NCI-H2171 treated with DMSO at 0.1 percent for 48 hours (cell line): ENCODE results near the gene FBXW8.

Experiments
- DNase-seq: peaks from one replicate; lab custom pipeline; 2025; lab: John Stamatoyannopoulos, UW

Gene FBXW8

DNA sequence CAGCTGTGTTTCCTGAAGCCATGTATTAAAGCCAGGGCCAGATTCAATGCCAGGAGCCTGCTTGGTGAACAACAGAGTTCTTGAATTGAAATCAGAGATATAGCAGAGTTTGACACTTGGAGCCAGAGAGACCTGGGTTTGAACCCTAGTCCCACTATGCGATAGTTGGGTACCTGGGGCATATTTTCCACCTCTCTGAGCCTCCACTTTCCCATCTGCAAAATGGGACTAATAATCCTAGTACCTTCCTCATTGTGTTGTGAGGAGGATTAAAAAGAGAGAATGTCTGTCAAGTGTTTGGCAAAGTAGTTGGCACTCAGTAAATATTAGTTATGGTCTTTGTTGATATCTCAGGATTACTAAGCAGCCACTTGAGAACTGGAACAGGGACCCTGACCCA lies 23.5 kb upstream of the FBXW8 start:
- DNase-seq: no peak

DNA sequence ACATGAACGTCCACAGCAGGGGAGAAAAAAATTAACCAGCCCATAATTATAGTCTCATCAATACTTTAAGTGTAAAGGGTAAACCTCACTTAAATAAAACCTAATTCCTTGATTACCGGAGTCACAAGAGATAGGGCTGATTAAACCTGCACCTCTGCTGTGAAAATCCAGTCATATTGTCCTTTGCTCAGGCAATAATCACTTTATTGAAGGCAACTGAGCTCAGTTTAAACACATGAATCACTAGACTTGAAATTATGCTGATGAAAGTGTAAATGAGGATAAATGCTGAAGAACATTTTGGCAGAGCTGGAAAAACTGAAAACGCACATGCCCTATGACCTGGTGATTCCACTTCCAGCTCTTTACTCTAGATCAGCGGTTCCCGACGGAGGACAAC lies 22.9 kb upstream of the FBXW8 start:
- no peak for DNase-seq

DNA sequence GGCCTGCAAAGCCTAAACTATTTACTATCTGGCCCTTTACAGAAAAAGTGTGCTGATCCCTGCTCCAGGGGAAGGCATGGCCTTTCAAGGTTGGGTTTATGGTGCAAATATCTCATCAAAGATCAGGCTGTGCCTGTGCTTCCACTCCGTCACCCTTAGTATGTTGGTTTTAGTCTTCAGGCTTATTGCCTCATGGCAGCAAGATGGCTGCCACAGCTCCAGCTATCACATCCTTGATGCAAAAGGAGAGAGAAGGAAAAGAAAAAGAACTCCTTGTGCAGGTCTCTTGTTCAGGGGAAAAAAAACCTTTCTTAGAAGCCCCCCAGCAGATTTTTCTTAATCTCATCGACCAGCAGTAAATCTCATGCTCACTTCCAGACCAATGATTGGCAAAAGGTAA lies 20.4 kb upstream of the FBXW8 start:
- DNase-seq: no peak

DNA sequence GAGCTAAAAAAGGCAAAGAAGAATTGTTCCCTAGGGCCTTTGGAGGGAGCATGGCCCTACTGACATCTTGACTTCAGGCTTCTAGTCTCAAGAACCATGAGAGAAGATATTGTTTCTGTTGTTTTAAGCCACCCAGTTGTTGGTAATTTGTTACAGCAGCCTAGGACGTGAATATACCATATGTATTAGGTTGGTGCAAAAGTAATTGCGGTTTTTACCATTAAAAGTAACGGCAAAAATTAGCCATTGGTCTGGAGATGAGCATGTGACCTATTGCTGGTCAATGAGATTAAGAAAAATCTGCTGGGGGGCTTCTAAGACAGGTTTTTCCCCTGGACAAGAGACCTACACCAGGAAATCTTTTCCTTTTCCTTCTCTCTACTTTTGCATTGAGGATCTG lies 19.7 kb upstream of the FBXW8 start:
- no peak for DNase-seq

DNA sequence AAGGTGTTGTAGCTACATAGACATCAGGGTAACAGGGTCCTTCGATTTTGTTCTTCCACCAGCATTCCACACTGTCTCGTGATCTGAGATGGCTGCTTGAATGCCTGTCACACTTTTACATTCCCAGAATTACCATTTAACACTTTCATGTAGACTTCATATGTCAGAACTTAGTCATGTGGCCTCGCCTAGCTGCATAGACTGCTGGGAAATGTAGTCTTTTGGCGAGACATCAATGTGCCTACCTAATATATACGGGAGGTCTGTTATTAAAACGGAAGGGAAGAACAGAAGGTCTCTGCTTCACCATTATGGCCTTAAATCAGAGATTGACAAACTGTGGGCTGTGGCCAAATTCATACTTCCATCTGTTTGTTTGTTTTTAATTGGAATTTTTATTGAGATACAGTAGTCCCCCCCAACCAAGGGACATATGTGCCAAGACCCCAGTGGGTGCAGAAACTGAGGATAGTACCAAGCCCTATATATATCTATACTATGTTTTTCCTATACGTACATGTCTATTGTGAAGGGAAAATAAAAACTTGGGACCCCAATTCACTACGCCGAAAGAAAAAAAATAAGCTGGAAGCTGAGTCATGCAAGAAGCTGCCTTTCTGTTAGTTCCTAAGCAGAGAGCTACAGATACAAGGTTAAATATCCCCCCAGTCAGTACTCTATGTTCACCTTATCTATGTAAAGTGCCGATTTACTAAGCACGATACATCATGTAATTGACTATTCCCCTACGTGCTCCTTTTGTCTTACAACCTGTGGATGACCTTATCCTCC lies 18.2 kb upstream of the FBXW8 start:
- DNase-seq: peak; percentile 17

DNA sequence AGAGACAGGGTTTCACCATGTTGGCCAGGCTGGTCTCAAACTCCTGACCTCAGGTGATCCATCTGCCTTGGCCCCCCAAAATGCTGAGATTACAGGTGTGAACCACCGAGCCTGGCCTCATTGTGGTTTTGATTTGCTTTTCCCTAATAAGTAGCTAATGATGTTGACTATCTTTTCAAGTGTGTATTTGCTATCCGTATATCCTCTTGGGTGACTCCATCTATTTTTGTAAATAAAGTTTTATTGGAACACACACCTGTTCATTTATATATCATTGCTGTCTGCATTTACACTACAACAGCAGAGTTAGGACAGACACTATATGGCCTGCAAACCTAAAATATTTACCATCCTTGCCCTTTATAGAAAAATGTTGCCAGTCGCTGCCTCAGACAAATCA lies 15.8 kb upstream of the FBXW8 start:
- no peak for DNase-seq

DNA sequence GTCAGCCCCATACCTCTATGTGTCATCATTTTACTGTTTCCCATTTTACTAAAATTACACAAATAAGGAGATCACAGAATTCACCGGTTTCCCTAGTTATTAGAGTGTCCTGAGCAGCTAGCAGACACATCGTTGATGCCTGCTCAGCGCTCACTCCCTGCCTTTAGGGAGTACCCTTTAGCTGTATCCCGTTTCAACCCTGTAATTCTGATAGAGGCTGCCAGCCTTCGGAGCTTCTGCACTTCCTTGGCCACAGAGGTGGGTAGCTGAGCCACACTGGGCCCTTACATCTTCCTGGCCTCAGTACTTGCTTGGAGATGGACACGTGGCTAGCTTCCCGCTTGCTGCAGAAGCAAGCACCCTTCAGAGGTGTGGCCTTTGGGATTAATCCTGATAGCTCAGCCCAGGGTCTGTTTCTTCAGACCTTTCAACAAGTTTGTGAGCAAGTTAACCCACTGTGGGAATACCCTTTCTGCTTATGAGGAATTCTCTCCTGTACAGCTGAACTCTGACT lies 14.3 kb upstream of the FBXW8 start:
- no peak for DNase-seq

DNA sequence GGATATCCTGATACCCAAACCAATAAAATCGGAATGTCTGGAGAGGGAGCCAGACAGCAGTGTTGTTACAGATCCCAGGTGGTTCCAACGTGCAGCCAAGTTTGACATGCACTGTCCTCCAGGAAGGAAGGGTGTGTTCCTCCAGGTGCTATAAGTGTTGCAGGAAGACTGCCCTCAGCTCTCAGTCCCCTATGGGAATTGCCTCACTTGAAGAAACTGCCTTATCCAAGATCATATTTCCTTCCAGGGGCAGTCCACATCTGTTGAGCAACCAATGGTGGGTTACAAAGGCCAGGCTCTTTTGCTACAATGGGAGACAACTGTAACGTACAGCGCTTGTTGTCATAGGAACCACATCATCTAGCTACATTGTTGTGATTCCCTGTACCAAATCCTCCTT lies 13.3 kb upstream of the FBXW8 start:
- no peak for DNase-seq

DNA sequence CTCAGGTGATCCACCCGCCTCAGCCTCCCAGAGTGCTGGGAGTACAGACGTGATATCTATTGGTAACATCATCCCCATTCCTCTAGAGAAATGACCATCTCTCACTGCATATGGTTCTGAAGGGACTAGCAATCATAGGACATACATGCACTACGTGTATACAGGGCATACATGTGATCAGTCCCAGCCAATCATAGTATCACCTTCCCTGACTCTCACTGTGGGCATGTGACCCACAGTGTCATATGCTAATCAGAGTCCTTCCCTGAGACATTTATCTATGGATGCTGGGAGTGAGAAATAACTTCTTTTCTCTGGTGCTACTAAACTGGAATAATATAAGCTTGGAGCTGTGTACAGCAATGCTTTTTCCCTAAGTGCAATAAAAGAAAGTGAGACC lies 12.1 kb upstream of the FBXW8 start:
- DNase-seq: no peak

DNA sequence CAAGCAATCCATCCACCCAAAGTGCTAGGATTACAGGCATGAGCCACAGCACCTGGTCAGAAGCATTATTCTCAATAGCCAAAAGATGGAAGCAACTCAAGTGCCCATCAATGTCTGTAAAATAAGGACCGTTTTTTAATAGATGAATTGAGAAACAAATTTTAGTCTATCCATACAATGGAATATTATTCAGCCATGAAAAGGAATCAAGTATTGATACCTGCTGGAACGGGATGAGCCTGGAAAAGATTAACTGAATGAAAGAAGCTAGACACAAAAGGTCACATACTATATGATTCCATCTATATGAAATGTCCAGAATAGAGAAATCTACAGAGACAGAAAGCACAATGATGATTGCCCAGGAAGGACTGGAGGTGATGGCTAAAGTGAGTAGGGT lies 9.1 kb upstream of the FBXW8 start:
- DNase-seq: no peak

DNA sequence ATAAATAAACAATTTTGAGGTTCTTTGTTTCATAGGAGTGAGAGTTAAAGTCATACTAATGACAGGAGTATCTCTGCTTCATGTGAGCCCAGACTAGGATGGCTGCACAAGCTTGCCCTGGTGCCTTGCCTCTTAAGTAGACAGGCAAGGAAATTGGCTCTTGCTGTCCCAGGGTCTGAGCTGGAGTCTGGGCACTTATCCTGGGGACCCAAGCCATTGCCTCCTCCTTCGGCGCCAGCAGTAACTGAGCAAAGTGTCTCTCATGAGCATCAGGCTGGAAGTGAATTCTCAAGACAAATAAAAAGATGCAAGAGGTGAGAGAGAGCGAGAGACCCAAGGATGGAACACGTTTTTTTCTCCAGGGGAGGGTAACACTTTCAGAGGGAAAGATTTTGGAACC lies 6.9 kb upstream of the FBXW8 start:
- DNase-seq: no peak

DNA sequence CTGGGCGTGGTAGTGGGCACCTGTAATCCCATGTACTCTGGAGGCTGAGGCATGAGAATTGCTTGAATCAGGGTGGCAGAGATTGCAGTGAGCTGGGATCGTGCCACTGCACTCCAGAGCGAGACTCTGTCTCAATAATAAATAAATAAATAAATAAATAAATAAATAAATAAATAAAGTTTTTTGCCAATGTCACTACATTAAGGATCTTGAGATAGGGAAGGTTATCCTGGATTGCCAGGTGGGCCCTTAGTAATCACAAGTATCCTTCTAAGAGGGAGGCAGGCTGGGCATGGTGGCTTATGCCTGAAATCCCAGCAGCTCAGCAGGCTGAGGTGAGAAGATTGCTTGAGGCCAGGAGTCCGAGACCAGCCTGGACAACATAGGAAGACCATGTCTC lies 4.5 kb upstream of the FBXW8 start:
- DNase-seq: no peak

DNA sequence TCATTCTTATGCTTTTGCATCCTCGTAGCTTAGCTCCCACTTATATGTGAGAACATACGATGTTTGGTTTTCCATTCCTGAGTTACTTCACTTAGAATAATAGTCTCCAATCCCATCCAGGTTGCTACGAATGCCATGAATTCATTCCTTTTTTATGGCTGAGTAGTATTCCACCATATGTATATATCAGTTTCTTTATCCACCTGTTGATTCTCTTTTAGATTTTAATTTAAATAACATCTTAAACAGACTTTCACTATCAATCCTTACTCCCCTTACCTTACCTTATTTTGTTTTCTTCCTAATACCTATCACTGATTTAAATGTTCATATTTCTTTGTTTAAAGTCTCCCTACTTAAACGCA lies 488 bp upstream of the FBXW8 start:
- no peak for DNase-seq

DNA sequence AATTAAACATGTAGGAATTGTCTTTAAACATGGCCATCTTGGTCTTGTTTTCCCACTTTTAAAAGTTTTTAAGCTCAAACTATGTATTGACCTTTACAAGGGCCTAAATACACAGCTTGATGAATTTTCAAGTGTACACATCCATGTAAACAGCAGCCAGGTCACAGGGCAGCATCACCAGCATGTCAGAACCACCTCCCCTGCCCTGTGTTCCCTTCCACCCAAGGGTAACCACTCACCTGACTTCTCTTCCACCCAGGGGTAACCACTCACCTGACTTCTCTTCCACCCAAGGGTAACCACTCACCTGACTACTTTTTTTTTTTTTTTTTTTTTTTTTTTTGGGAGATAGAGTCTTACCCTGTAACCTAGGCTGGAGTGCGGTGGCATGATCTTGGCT lies 4.6 kb downstream of the FBXW8 start:
- no peak for DNase-seq

DNA sequence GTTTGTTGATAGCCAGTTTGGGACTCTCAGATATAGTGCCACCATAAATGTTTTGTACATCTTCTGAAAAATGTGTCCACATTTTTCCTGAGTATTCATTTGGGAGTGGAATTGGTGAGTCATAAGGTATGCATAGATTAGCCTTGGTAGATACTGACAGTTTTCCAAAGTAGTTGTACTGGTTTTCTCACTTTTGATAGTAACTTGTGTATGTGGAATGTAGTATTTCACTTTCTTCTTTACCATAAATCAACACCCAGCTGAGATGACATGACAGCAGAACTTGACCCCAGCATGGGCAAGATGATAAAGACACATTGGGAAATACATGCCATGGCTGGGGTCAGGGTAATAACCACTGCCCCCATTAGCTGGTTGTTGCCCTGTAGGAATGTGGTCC lies 5.4 kb downstream of the FBXW8 start:
- DNase-seq: no peak

DNA sequence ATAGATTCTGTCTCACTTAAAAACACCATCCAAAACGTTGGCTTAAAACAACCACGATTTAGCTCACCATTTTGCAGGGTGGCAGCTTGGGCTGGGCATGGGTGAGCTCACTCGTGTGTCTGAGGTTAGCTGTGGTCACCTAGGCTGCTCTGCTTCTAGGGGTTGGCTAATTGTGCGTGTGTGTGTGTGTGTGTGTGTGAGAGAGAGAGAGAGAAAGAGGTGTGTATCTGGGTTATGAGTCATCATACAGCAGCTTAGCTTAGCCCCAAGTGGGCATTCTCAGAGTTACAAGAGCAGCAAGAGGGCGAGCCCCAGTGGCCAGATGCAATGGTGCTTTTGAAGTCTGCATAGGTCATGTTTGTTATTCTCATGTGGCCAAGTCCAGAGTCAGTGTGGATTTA lies 6.0 kb downstream of the FBXW8 start:
- DNase-seq: no peak

DNA sequence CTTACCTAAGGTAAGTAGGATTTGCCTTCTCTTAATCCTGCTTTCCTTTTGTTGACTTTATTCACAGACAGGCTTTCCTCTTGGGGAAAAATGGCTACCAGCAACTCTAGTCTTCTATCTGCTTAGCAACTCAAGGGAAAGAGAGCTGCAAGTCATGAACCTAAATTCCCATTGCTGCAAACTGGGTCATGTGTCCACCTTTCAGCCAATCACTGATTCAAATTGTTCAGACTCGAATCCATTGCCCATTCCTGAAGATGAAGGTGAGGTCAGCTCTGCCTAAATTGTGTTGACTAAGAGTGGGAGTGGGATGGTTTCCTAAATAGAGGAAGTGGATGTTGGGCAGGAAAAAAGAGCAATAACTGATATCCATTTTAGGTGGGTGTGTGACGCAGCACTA lies 7.7 kb downstream of the FBXW8 start:
- DNase-seq: no peak

DNA sequence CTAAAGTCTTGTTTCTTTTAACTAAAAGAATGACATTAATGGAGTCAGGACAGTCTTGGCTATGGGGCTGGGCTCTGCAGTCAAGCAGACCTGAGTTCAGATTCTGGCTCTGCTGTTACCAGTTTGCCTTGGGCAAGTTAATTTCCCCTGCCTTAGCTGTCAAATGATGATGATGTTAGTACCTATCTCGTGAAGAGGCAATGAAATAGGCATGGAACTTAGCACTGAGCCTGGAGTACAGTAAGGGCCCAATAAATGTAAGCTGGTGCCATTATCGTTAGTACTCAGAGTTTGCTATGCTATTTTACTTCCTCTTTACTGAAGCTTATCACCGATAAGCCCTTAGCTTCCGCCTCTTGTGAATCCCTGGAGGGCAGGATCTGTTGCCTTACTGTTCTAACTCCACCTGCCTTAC lies 8.5 kb downstream of the FBXW8 start:
- DNase-seq: no peak

DNA sequence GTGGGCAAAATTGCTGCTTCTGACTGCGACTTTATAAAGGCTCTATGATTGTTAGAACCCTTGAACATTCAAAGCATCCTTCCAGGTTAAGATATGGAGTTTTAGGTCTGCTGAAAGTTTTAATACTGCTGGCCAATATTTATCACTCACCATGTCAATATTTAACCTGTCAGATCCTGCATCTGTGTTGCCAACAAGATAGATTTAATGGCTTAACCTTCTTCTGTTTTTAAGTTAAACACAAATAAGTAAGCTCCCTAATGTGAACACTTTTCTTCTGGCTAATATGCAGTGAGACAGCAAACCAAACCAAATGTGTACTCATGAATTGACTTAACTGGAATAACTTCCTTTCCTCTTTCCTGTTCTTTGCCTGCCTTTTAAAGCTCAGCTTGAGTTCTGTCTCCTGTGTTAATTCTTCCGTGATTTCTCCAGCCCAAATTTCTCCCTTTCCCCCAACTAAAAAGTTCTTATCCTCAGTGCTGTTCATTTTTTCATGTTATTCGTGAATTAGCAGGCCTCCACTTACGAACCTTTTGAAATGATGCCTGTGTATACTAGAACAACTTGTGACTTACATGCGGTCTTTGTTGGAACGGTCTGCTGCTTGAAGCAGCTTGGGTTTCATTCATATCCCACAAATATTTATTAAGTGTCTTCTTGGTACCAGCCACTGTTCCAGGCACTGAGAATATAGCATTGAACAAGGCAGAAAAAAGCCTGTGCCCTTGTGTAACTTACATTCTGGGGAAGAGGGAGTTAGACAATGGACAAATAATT lies 9.1 kb downstream of the FBXW8 start:
- DNase-seq: no peak

DNA sequence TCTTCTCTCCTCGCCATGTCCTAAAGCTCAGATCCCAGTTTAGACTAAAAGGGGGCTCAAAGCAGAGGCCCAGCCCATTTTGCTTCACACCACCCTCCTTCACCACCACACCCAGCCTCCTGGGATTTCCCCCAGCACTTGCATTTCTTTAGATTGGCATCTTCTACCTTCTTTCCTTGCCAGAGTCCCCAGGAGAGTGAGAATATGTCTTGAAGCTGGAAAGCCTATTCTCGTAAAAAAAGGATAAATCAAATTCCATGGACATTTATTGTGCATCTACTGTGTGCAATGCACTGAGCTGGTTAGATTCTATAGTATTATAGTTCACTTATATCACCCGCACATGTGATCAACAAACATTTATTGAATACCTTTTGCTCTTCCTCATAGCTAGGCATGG lies 10.2 kb downstream of the FBXW8 start:
- no peak for DNase-seq

DNA sequence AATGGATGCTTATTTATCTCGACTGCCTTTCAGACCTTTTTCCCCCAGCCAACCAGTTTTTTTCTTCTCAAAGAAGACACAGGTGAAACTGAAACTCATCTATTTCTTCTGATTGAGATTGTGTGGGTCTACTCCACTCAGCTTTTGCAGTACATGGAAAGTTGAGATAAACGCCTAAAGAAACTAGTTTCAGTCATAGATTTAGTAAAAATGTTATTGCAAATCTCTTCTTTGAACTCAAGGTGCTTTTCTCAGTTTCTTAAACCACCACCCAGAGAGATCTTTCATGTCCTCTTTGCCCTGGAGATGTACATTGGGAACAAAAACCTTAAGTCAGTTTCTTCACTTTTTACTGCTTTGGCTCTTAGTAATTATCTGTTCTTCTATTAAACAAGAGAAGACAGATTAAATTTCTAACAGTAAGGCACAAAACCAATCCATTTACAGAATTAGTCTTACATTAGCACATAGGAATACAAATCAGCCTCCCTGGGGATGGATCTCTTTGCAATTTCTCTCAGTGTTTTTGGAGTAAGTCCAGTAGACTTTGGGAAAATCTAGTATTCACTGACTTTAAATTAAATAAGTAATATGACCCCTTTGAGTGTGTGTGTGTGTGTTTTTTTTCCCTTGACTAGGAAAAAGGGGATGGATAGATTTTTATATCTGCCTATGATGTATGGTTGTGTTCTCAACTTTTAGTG lies 11.6 kb downstream of the FBXW8 start:
- peak; percentile 50 for DNase-seq

DNA sequence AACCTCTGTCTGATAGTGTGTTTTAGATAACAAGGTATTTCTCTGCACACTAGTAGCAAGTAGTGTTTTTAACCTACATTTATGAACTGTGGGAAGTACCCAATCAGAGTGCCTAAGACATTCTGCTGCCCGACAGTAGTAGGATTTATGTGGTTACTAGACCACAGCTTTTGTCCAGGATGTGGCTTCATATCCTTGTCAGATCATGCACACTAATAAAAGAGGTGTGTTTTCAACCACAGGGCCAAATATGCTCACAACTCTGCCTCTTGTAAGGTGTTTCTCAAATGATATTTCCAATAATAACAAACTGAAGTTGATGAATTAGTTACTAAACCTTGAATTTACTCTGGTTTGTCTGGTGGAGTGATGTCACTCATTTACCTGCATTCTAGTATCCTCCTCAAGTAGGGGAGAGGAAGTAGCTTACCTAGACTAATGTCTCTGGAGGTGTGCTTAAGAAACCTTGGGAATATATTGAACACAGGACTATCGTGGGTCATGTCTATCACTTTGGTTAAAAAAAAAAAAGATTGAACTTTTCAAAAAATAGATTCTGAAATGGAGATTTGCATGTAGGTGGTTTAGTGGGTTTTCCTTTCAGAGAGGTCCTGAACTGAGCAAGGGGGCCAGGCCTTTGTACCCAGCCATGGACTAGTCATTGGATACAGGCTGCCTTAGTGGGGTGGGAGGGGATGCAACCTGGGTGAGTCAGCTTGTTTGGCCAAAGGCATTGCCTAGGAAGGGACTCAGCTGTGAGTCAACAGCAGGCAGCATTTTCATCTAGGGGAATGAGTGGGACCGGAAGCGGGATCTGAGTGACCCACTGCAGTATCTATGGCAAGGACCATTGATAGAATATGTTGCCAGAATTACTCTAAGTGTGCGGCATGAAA lies 14.1 kb downstream of the FBXW8 start:
- DNase-seq: no peak
